NT2/D1 (cell line): Measurements from ENCODE around the gene TSPAN14.

ENCODE experiments used
- DNase-seq: peaks from one replicate; pipeline ENCODE4 v3.0.0-alpha.2; 2011; ENCODE audit warnings: low read depth, low spot score
- H3K27me3 ChIP-seq: 2 replicates; pipeline ENCODE4 v1.6.0; 2011; ENCODE audit warnings: mild to moderate bottlenecking; ENCODE audit not compliant: insufficient read length, insufficient read depth
- H3K36me3 ChIP-seq: 2 replicates; pipeline ENCODE4 v1.6.1; 2011; ENCODE audit warnings: mild to moderate bottlenecking, low read length, mixed read lengths; ENCODE audit not compliant: insufficient read depth, insufficient read length
- H3K4me1 ChIP-seq: 2 replicates; pipeline ENCODE4 v1.5.1; 2011; ENCODE audit not compliant: insufficient read depth, insufficient read length
- H3K4me3 ChIP-seq: 2 replicates; pipeline ENCODE4 v1.5.1; 2011; ENCODE audit warnings: low read depth; ENCODE audit not compliant: insufficient read length
- H3K9ac ChIP-seq: 2 replicates; pipeline ENCODE4 v1.6.0; 2011; ENCODE audit warnings: low read depth; ENCODE audit not compliant: insufficient read length
- H3K9me3 ChIP-seq: 2 replicates; pipeline ENCODE4 v1.5.1; 2011; ENCODE audit warnings: mild to moderate bottlenecking, low read length; ENCODE audit not compliant: insufficient read depth
- SUZ12 ChIP-seq: IDR thresholded peaks from 2 replicates; pipeline ENCODE4 v1.6.1; 2011; ENCODE audit not compliant: insufficient read length, insufficient read depth; ENCODE audit errors: extremely low read depth
- YY1 ChIP-seq: IDR thresholded peaks from 2 replicates; pipeline ENCODE4 v1.6.1; 2011; ENCODE audit not compliant: insufficient read length, insufficient read depth
- ZNF274 ChIP-seq: IDR thresholded peaks from 2 replicates; pipeline ENCODE4 v1.6.1; 2011; ENCODE audit warnings: mild to moderate bottlenecking, low read depth, low read length

TSPAN14 gene

GRCh38 chr10:80453842-80454512 lies at the start of gene TSPAN14:
TSS of gene TSPAN14 (plus strand) at chr10:80454310. CDS start at chr10:80489234, 34,924 bp downstream.
- Histone ChIP-seq H3K36me3 (peaks cover 11% of the 10 kb centered on the region), H3K9me3 (peaks cover 9% of the 10 kb centered on the region; the same call in 1 of the 2 replicates), H3K4me1 (peaks cover 8% of the 10 kb centered on the region), H3K4me3 (peak within 1 kb of the TSS; percentile 65), H3K27me3 (no peaks in the 10 kb centered on the region), H3K9ac (peak within 1 kb of the TSS; percentile 86)
- DNase-seq, result no peak
- TF ChIP-seq YY1, result no peak
- no peak for TF ChIP-seq ZNF274
- no peak for TF ChIP-seq SUZ12

GRCh38 chr10:80405035-80405434 lies 49.1 kb upstream of the TSPAN14 start:
- no peak for DNase-seq
- H3K4me1 ChIP-seq, result peaks cover 2% of the 10 kb centered on the region
- peaks cover 2% of the 10 kb centered on the region for H3K36me3 ChIP-seq
- H3K4me3 ChIP-seq, result no peak overlapping the region
- TF ChIP-seq SUZ12 (no peak), YY1 (no peak), ZNF274 (no peak)
- peaks cover 3% of the 10 kb centered on the region for H3K27me3 ChIP-seq
- H3K9ac ChIP-seq, result no peak overlapping the region
- no peaks in the 10 kb centered on the region for H3K9me3 ChIP-seq

- no peak overlapping the region for H3K4me3 ChIP-seq
- H3K9ac ChIP-seq, result no peak overlapping the region
- TF ChIP-seq ZNF274 (no peak), SUZ12 (no peak), YY1 (no peak)
- H3K4me1 ChIP-seq, result peaks cover 2% of the 10 kb centered on the region
- H3K27me3 ChIP-seq, result peaks cover 3% of the 10 kb centered on the region
- H3K9me3 ChIP-seq, result no peaks in the 10 kb centered on the region
- DNase-seq, result no peak
- peaks cover 3% of the 10 kb centered on the region for H3K36me3 ChIP-seq
Measured at GRCh38 chr10:80405626-80406025, 48.5 kb upstream of the TSPAN14 start.

- Histone ChIP-seq H3K4me1 (peaks cover 2% of the 10 kb centered on the region), H3K36me3 (peaks cover 3% of the 10 kb centered on the region), H3K27me3 (peaks cover 3% of the 10 kb centered on the region), H3K4me3 (no peak overlapping the region), H3K9me3 (no peaks in the 10 kb centered on the region), H3K9ac (no peak overlapping the region)
- TF ChIP-seq ZNF274, result no peak
- TF ChIP-seq YY1, result no peak
- TF ChIP-seq SUZ12, result no peak
- DNase-seq, result no peak
Measured at GRCh38 chr10:80406204-80406603, 47.9 kb upstream of the TSPAN14 start.

GRCh38 chr10:80407812-80408241 lies 46.3 kb upstream of the TSPAN14 start:
- peak overlapping the region; percentile 71 for H3K4me3 ChIP-seq
- peak overlapping the region; percentile 82 for H3K9ac ChIP-seq
- peaks cover 5% of the 10 kb centered on the region for H3K4me1 ChIP-seq
- TF ChIP-seq YY1 (no peak), SUZ12 (no peak), ZNF274 (no peak)
- H3K36me3 ChIP-seq, result peaks cover 3% of the 10 kb centered on the region
- H3K9me3 ChIP-seq, result no peaks in the 10 kb centered on the region
- peaks cover 3% of the 10 kb centered on the region for H3K27me3 ChIP-seq
- DNase-seq, result no peak

GRCh38 chr10:80408242-80409101 lies 45.6 kb upstream of the TSPAN14 start, which contains the start of gene PRXL2A:
TSS of gene PRXL2A (plus strand) at chr10:80408551. CDS start at chr10:80420468, 11,917 bp downstream.
- Histone ChIP-seq H3K36me3 (peaks cover 3% of the 10 kb centered on the region), H3K9ac (peak within 1 kb of the TSS; percentile 82), H3K9me3 (no peaks in the 10 kb centered on the region), H3K4me1 (peaks cover 5% of the 10 kb centered on the region), H3K4me3 (peak within 1 kb of the TSS; percentile 71), H3K27me3 (peaks cover 3% of the 10 kb centered on the region)
- DNase-seq, result peak; percentile 52
- no peak for TF ChIP-seq YY1
- no peak for TF ChIP-seq ZNF274
- no peak for TF ChIP-seq SUZ12

GRCh38 chr10:80409121-80409520 lies 45.0 kb upstream of the TSPAN14 start:
- no peaks in the 10 kb centered on the region for H3K9me3 ChIP-seq

More at GRCh38 chr10:80409121-80409520, 45.0 kb upstream of the TSPAN14 start:
- H3K27me3 ChIP-seq, result peaks cover 3% of the 10 kb centered on the region
- peaks cover 7% of the 10 kb centered on the region for H3K4me1 ChIP-seq
- TF ChIP-seq SUZ12, result no peak
- peak overlapping the region; percentile 82 for H3K9ac ChIP-seq
- peaks cover 3% of the 10 kb centered on the region for H3K36me3 ChIP-seq
- peak overlapping the region; percentile 71 for H3K4me3 ChIP-seq
- no peak for DNase-seq
